ENCODE data around the gene ABR.
"Not testable (repeated sequence)": the region's sequence is repeated elsewhere in the genome, so short reads cannot be mapped to it uniquely, and the experiment has no call there.

ABR gene

GRCh38 chr17:1067282-1067956 is 112.4 kb downstream of the ABR start:
- DNase-seq: no peak

GRCh38 chr17:1065416-1065815 is 114.4 kb downstream of the ABR start:
- DNase-seq: not testable (repeated sequence)

DNA sequence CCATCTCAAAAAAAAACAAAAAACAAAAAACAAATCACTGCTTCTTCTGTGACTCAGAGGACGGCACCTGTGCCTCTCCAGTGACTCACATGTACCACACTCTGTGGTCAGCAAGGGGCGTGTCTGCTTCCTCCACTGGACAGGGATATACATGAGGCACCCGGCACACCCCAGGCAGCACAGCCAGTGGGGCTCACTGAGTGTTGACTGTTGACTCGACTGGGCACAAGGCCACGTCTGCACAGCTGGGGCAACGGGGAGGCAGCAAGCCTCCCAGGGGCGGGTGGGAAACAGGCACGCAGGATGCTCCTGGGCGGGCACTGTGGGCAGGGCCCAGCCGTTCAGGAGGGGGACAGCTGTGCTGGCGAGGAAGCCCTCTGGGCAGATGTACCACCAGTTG is 118.8 kb downstream of the ABR start:
- peak; percentile 70 for DNase-seq

DNA sequence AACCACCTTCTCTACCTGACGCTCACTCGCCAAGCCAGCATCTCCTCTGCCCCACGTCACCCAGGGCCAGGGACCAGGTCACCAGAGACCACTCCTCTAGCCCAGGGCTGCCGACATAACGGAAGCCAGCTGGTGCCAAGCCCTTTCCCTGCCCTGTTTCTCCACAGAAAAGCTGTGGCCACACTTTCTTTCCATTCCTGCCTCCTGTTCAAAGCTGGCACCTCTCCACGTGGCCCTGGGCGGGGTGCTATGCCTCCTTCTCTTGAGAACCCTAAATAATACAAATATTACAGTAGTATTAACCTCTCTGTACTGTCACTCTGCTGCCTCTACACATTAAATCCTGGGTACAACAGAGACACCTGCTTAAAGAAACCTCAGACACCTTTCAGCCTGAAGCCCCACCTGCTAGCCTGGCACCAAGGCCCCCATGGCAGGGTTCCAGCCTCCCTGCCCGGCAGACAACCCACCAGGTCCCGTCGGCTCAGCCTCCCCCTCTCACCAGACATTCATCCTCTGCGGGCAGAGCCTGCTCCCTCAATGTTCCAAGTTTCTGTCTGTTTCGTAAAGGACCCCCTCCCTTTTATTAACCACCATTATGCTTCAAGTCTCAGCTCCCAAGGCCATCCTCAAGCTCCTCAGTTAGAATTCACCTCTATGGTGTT is 120.5 kb downstream of the ABR start:
- no peak for DNase-seq

GRCh38 chr17:1058423-1059130 is 121.2 kb downstream of the ABR start:
- no peak for DNase-seq

GRCh38 chr17:1056761-1057160 is 123.0 kb downstream of the ABR start:
- no peak for DNase-seq

DNA sequence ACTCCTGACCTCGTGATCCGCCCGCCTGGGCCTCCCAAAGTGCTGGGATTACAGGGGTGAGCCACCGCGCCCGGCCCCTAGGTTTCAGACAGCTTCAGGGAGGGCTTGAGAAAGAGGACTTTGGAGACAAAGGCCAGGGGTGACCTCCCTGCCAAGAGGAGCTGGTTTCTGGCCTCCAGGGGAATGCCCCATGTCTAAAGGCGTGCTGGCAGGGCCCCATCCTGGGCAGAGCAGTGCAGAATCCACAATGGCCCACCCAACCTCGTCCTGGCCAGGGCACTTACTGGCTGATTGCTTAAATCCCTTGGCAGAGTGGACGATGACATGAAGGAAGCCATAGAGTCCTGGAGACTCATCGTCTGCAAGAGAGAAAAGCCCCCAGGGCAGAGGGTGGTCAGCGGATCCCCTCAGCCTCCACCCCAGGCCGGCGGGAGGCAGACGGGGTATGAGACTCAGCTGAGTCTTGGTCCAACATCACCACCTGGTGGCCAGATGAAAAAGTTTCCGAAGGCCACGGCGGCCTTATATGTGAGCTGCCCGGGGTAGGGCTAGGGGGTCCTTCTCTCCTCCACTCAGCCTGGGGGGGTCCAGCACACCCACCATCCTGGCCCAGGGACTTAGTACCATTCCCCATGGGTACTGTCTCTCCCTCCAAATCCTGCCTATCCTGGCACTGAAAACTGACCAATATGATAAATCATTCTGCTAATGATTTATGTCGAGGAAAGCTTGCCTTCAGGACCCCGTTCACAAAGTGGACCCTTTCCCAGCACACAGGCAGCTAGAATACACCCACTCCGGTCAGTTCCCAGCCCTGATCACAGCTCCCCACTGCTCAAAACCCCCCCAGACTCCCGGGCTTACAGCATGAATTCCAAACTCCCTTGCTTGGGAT is 123.8 kb downstream of the ABR start:
- DNase-seq: peak; percentile 80

DNA sequence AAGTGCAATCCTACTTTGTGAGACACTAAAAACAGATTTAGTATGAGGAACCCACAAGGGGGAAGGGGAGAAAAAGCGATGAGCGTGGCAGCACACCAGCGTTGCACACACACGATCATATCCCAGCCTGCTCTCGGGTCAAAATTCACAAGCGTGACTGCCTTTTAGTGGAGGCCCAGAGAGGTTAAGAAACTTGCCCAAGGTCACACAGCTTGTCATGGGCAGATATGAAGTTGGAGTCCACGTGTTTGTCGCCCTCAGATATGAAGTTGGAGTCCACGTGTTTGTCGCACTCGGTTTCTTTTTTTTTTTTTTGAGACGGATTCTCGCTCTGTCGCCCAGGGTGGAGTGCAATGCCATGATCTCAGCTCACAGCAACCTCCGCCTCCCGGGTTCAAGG is 124.5 kb downstream of the ABR start:
- no peak for DNase-seq

DNA sequence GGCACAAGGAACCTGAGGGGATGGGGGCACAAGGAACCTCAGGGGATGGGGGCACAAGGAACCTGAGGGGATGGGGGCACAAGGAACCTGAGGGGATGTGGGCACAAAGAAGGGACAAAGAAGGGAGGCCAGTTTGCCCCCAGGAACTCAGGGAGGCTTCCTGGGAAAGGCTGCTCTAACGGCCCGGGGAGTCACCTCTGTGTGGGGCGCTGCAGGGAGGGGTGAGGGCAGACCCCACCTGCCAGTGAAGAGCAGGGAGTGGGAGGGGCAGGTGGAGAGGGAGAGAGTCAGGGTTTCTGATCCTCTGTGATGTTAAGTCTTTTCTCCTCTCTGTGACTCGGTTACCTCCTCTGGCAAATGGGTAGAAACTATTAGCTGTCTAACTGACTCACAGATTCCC is 125.1 kb downstream of the ABR start:
- DNase-seq: no peak

- no peak for DNase-seq
Measured at GRCh38 chr17:1053661-1054360, 126.0 kb downstream of the ABR start.

DNA sequence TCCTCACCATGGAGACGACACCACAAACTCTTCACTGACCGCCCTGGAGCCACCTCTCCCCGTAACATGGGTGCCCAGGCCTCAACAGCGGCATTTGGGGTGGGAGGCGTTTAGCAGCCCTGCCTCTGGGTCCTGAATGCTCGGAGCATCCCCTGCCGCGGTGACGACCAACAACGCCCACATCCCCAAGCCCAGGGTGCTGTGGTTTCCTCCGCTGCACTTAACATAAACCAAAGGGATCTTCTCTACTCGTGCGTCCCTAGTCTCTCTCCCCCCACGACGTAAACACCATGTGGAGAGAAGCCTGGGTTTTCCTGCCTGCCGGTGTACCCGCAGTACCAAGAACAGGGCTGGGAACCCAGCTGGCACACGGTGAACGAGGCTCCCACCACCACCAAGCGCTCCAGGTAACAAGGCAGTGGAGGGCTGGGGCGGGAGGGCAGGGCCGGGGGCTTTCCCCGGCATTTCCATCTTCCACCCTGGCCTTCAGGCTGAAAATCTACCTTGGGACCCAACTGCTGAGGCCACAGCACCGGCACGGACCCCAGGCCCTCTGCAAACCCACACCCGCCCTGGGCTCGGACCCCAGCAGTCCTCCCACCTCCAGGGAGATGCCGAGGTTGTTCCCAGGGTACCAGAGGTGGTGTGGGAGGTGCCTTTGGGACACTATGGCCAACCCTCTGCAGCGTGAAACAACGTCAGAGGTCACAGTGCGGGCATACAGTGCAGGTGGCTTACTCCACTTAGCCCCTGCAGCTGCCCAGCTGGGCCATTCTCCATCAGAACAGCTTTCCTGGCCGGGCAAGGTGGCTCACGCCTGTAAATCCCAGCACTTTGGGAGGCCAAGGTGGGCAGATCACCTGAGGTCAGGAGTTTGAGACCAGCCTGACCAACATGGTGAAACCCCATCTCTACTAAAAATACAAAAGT is 128.5 kb downstream of the ABR start:
- DNase-seq: no peak

GRCh38 chr17:1050246-1050995 is 129.4 kb downstream of the ABR start:
- no peak for DNase-seq

DNA sequence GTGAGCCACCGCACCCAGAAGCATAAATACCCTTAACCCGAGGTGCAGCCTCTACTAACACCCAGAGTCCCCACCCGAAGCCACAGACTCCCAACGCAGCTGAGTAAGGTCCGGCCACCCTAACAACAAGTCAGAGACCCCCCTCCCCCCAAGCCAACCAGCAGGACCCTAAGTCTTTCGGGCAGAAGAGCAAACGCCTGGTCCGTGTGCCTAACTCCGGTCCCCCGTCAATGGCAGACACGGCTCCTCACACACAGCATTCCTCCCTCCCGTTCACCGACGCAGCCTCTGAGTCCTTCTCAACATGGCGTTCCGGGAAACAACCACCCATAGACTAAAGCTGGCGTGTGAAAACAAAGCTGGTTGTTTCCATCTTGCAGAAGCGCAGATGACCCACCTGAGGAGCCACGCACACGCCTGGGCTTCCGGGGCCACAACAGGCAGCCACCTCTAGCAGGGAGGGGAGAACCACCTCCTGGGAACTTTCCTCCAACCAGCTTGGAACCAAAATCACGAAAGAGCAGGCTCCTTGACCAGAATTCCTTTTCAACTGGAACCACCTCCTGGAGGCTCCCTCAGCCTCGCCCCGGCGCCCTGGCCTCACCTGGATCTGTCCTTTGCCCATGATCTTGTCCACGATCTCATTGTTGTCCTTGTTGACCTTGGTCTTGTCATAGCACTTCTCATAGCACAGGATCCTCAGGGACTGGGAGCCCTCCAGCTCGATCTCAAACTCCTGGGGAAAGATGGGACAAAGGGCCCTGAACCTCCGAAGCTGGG is 130.1 kb downstream of the ABR start:
- DNase-seq: no peak

GRCh38 chr17:1048516-1049115 is 131.2 kb downstream of the ABR start:
- DNase-seq: not testable (repeated sequence)

DNA sequence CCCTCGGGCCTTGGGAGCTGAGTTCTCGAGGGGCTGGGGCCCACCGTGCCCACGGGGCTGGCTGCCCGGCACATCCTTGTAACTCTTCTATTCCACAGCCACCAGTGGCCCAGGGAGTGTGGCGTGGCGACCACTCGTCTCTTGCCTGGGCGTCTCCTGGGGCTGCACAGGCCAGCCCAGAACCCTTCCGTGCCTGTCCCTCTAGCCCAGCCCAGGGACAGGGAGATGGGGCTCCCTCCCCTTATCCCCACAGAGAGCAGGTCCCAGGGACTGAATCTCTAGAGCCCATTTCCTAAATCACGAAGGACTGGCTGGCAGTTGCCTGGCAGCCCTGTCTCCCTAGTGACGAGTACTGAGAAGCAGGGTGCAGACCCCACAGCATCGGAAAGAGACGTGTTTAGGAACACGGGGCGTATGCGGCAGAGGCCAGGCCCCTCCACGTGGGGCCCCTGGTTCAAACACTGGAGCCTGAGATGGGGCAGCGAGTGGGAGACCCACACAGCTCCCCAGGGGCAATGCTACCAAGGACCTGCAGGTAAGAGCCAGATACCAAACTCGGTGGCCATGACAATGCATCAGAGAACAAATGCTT is 131.8 kb downstream of the ABR start:
- DNase-seq: no peak

DNA sequence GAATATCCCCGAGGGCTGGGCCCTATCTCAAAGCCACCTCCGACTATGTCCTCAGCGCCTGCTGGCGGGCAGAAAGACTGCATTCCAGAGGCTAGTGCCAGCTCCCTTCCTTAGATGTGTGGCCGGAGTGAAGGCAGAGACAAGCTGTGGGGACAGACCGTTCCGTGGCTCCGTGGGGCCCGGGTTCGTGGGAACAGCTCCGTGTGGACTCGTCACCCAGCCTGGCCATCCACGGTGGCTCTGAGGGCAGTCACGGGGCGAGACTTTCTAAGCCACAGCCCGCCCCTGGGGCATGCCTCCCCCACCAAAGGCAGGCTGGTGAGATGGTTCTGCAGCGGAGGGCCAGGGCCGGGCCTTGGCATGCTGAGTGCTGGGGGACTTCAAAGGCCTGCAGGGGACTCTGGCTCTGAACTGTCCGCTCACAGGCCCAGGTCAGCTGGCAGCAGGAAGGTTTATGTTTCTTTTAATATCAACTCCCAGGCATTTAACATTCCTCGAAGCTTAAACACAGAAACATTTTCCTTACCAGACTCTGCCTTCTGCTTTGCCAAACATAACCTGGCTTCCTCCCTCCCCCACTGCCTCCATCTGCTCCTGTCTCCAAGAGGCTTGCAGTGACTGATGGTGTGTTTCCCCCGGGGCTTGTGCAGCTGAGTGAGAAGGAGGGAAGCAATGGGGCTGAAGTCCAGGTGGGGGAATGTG is 132.5 kb downstream of the ABR start:
- peak; percentile 56 for DNase-seq

DNA sequence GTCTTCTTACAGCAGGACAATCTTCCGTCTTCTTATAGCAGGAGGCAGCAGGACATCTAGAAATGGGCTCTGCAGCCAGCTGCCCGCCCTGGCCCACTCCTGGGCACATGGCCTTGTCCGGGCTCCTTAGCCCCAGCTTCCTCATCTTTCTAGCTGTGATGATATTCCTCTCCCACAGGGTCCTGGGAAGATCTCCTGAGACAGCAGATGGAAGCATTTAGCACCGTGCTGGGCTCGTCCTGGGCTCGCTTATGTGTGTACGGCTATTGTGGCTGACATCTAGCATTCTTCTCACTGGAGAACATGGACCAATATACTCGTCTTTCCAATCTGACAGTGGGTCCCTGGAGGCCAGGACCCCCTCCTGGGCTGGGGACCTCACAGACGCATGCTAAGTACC is 134.3 kb downstream of the ABR start:
- DNase-seq: no peak

GRCh38 chr17:1044387-1045009 is 135.3 kb downstream of the ABR start:
- DNase-seq: not testable (repeated sequence)

Measured in right forelimb (tissue), 1 donor.